ENCODE results near the gene GMDS.

Gene GMDS

DNA sequence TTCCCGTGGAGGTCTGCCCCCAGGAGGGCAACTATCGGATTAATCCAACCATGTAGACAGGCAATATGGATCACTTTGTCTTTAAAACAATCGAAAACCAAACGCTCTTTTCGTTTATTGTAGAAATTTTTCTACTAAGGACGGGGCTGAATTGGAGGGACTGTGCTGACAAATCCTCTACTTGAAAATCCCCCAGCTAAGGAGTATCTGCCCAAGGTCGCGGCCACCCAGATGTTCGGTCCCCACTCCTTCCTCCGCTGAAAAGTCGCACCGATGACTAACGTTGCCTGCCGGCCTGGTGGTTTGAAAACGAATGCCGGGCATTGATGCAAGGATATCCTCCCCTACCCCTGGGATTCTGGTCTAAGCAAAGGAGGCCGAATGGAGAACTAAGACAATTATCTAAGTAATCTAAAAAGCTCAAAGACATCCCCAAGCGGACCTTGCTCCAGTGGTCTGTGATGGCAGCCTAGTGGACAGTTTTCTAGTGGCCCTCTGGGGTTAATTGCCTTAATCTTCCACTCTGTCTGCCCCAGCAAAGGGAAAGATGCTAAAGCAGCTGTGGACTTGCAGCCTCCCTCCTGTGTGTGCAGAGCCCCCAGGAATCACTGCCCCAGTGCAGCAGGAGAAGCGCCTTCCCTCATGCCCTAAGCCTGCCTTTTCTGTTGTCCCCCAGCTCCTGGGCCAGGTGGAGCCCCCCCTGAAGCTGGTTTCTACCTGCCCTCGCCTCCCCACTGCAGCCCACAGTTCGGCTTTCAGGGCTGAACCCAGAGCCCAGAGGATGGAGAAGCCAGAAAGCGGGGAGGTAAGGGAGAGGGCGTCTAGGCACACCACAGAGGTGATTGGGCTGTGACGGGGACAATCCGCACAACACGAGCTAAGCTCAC is 639.3 kb downstream of the GMDS start:
- no peak for TF ChIP-seq CTCF (IDR thresholded peaks at IDR 0.05; ENCODE audit: low read depth, low read length)
- peaks cover 28% of the 10 kb centered on the region for H3K27me3 ChIP-seq
- DNase-seq, result no peak

DNA sequence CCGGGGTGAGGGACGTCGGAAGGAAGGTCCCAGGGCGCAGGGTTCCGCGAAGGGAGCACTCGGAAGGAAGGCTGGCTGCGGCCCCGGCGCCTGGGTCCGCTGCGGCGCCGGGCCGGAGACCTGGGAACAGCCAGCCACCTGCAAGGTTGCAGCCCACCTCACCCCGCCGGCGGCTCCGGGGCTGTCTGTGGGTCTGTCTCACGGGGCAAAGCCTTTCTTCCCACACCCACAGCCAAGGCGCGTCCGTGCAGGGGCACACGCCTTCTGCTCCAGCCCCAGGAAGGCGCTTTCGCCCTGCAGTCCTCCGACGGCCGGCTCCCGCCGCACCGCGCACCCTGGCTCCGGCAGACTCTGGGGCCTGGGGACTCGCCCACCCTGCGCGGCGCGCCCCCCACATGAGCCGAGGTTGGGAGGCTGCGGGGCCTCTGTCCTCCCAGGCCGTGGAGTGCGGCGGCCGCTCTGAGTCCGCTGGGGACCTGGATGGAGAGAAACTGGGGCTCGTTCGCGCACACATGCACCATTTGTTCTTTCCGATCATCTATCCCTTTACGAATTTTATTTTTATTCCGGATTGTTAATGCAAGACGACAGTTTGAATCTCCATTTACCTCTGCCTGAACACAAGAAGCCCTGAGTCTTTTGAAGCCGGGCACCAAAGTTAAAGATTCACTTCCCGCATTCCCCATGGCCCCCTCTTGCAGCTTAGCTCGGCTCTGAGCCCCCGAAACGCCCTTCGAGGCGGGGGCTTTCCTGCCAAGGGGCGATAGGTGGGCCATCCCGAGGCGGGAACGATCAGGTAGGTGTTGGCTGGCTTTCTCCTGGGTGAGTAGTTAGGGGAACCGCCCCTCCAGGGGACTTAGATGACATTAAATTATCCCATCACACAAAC is 640.2 kb downstream of the GMDS start:
- TF ChIP-seq CTCF (IDR thresholded peaks at IDR 0.05; ENCODE audit: low read depth, low read length), result no peak
- H3K4me3 ChIP-seq (ENCODE audit: low read depth, low read length), result no peak overlapping the region
- no peaks in the 10 kb centered on the region for H3K9me3 ChIP-seq
- DNase-seq, result no peak
- H3K27me3 ChIP-seq, result peaks cover 26% of the 10 kb centered on the region
- no peaks in the 10 kb centered on the region for H3K36me3 ChIP-seq
- peaks cover 11% of the 10 kb centered on the region for H3K4me1 ChIP-seq

More for the DNA sequence above, 639.3 kb downstream of the GMDS start:
- no peak overlapping the region for H3K4me3 ChIP-seq (ENCODE audit: low read depth, low read length)
- H3K4me1 ChIP-seq, result peaks cover 11% of the 10 kb centered on the region
- no peaks in the 10 kb centered on the region for H3K9me3 ChIP-seq
- H3K36me3 ChIP-seq, result no peaks in the 10 kb centered on the region

DNA sequence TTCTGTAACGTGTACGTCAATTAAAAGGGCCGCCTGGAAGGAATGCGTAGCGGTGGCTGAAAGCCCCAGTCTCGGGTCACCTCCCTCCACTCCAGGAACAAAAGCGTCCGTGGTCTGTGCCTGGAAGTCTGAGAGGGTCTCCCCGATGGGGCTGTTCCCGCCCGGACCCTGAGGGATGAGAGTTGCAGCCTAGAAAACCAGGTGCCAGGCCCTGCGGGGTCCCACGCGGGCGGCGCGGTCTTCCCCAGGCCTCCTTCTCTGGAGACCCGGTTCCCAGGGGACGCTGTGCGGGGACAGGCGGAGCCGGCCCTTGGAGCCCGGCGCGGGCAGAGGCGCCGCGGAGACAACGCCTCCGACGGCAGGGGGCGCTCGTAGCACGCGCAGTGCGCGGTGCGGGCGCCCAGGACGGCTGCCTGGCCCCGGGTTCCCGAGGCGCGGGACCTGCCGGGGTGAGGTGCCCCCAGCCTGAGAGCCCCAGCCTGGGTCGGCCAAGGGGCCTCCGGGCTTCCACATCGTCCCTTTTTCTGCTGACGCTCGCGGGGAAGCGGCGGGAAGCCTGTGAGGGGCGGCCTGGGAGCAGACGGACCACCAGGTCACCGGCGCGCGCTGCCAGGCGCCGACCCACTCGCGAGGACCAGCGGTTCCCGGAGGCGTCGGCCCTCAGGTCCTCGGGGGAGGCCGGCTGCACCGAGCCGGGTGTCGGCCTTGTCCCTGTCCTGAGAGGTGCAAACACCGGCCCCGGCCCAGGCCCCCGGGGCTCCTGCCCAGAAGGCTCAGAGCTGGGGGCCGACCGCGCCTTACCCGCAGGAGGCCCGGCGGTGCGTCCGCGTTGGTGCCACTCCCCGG is 641.0 kb downstream of the GMDS start:
- peaks cover 11% of the 10 kb centered on the region for H3K4me1 ChIP-seq
- TF ChIP-seq CTCF (IDR thresholded peaks at IDR 0.05; ENCODE audit: low read depth, low read length), result peak; percentile 67
- no peaks in the 10 kb centered on the region for H3K9me3 ChIP-seq
- H3K36me3 ChIP-seq, result no peaks in the 10 kb centered on the region
- DNase-seq, result peak; percentile 89
- peaks cover 26% of the 10 kb centered on the region for H3K27me3 ChIP-seq
- peak overlapping the region; percentile 54 for H3K4me3 ChIP-seq (ENCODE audit: low read depth, low read length)

- H3K27me3 ChIP-seq, result peaks cover 19% of the 10 kb centered on the region
- peaks cover 11% of the 10 kb centered on the region for H3K4me1 ChIP-seq
- TF ChIP-seq CTCF (IDR thresholded peaks at IDR 0.05; ENCODE audit: low read depth, low read length), result no peak
- H3K36me3 ChIP-seq, result no peaks in the 10 kb centered on the region
- peak overlapping the region; percentile 54 for H3K4me3 ChIP-seq (ENCODE audit: low read depth, low read length)
- no peaks in the 10 kb centered on the region for H3K9me3 ChIP-seq
- DNase-seq, result no peak
Measured at GRCh38 chr6:1603708-1604107, 641.7 kb downstream of the GMDS start.

DNA sequence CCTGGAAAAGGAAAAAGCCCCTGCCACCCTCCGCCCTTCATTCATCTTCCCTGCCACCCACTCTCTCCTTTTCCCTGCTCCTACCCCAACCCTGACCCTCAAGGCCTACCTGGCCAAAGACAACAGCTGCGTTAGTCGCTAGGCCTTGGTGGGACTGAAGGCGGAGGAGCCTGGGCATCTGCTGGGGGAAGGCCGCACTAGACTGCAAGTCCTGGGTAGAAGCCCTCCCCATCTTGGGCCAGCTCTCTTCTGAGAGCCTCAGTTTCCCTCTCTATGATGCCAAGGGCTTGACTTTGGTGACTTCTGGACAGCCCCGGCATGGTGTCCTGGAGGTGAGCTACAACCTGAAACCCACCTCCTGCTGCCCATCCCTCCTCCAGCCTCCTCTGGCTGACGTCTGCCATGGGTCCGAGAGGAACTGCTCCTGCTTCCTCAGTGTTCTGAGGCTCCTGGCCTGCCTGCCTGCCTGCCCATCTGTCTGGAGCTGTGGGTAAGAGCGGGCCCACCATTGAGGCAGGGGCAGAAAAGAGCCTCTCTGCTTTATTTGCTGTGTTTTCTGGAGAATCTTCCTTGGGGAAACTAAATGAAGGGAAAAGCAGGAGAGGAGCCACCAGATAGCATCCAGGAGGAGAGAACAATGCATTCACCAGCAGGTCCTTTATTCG is 643.2 kb downstream of the GMDS start:
- Histone ChIP-seq H3K27me3 (peaks cover 4% of the 10 kb centered on the region; the same call in 1 of the 2 replicates), H3K36me3 (no peaks in the 10 kb centered on the region), H3K4me1 (peaks cover 7% of the 10 kb centered on the region), H3K4me3 (ENCODE audit: low read depth, low read length) (no peak overlapping the region), H3K9me3 (no peaks in the 10 kb centered on the region)
- no peak for TF ChIP-seq CTCF (IDR thresholded peaks at IDR 0.05; ENCODE audit: low read depth, low read length)
- no peak for DNase-seq
